AG04449 (cell line): Measurements from ENCODE around the gene BCL2L1.

Experiments
- CTCF ChIA-PET: fragments of 350-600 bp; formaldehyde crosslinking; extraction: SDS; loops from one replicate; lab custom pipeline; 2021; ENCODE audit warnings: antibody characterized with exemption; lab: Yijun Ruan, JAX
- POLR2A ChIA-PET: fragments of 400-600, 350-600 bp; formaldehyde crosslinking; extraction: SDS; loops from one replicate; lab custom pipeline; 2020; ENCODE audit warnings: antibody characterized with exemption, inconsistent platforms; lab: Yijun Ruan, JAX
- DNase-seq: peaks from one replicate; pipeline ENCODE4 v3.0.0-alpha.2; 2010; ENCODE audit warnings: low read depth, low spot score
- H3K4me3 ChIP-seq: 2 replicates; pipeline ENCODE4 v1.5.1; 2011; ENCODE audit warnings: low read depth, mild to moderate bottlenecking, control low read depth, low read length
- TF ChIP-seq, protein P1 (sequence below): IDR thresholded peaks from one replicate; pipeline ENCODE4 v1.5.1; 2011; ENCODE audit warnings: mild to moderate bottlenecking, moderate library complexity, low read length, control low read depth, inconsistent platforms; ENCODE audit not compliant: insufficient read depth; ENCODE audit errors: missing control alignments

BCL2L1 gene

DNA sequence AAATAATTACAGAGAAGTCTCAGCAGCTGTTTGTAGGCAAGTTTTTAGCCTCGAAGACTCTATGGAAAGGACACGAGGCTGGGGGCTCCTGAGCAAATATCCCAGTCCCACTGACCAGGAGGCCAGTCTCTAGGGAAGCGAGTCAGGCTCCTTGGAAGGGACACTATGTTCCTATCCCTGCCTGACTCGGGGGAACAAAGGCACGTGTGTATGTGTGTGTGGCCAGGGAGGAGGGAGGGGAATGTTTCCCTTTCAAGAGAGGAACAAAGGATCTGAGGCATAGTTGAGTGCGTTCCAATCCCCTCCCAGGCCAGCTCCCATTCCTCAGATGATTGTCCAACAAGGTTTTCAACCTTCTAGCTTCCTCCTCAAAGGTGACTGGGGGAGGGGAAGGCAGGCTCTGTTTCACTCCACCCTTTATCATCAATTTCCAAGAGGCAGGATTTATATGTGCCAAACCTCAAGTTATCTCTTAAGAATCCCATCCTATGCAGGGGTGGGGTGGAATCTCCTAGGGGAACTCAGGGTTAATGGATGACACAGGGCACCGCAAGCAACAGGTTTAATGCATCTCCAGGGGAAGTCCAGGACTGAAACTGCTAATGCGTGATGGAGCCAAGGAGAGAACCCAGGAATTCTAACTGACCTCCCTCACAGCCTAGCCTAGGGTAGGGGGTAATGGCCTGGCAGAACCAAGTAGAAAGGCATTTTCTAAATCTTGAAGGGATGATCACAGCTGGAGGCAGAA lies 9.9 kb downstream of the BCL2L1 start:
- DNase-seq, result no peak
- CTCF ChIA-PET, result interaction anchor here (0.7 to 5.3 kb wide), 7 partner anchors 11 to 100 kb away, joined by 3 to 79 read pairs (median 6); partner anchors contain the start of gene BCL2L1
- TF ChIP-seq, protein P1, sequence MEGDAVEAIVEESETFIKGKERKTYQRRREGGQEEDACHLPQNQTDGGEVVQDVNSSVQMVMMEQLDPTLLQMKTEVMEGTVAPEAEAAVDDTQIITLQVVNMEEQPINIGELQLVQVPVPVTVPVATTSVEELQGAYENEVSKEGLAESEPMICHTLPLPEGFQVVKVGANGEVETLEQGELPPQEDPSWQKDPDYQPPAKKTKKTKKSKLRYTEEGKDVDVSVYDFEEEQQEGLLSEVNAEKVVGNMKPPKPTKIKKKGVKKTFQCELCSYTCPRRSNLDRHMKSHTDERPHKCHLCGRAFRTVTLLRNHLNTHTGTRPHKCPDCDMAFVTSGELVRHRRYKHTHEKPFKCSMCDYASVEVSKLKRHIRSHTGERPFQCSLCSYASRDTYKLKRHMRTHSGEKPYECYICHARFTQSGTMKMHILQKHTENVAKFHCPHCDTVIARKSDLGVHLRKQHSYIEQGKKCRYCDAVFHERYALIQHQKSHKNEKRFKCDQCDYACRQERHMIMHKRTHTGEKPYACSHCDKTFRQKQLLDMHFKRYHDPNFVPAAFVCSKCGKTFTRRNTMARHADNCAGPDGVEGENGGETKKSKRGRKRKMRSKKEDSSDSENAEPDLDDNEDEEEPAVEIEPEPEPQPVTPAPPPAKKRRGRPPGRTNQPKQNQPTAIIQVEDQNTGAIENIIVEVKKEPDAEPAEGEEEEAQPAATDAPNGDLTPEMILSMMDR, result no peak
- POLR2A ChIA-PET, result interaction anchor here (0.6 to 2.3 kb wide), 8 partner anchors 7 to 51 kb away, joined by 3 to 12 read pairs (median 4); partner anchors contain the start of gene BCL2L1
- H3K4me3 ChIP-seq, result peak overlapping the region; percentile 43

DNA sequence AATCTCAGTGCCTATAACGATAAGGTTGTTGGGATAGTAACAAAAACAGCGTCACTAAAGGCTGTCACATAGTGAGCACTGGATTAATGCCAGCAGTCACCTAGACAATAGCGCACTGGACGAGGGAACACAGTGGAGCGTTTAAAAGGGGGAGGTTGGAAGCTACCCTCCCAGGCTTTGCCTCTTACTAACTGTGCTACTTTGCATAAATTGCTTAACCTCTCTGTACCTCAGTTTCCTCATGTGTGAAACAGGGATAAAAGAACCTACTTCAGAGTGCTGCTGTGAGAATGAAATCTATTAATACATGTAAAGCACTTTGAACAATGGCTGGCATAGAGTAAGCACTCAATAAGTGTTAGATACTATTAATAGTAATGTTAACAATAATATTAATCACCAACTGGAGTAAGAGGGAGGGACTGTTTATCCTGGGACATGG lies 10.5 kb downstream of the BCL2L1 start:
- ChIA-PET CTCF (interaction anchor here (0.7 to 5.3 kb wide), 7 partner anchors 11 to 99 kb away, joined by 3 to 79 read pairs (median 6); partner anchors contain the start of gene BCL2L1), POLR2A (interaction anchor here (0.6 to 2.1 kb wide), 5 partner anchors 7 to 51 kb away, joined by 3 to 12 read pairs (median 4); no protein-coding TSS in a partner anchor)
- H3K4me3 ChIP-seq, result no peak overlapping the region
- no peak for DNase-seq
- TF ChIP-seq, protein P1, result no peak

DNA sequence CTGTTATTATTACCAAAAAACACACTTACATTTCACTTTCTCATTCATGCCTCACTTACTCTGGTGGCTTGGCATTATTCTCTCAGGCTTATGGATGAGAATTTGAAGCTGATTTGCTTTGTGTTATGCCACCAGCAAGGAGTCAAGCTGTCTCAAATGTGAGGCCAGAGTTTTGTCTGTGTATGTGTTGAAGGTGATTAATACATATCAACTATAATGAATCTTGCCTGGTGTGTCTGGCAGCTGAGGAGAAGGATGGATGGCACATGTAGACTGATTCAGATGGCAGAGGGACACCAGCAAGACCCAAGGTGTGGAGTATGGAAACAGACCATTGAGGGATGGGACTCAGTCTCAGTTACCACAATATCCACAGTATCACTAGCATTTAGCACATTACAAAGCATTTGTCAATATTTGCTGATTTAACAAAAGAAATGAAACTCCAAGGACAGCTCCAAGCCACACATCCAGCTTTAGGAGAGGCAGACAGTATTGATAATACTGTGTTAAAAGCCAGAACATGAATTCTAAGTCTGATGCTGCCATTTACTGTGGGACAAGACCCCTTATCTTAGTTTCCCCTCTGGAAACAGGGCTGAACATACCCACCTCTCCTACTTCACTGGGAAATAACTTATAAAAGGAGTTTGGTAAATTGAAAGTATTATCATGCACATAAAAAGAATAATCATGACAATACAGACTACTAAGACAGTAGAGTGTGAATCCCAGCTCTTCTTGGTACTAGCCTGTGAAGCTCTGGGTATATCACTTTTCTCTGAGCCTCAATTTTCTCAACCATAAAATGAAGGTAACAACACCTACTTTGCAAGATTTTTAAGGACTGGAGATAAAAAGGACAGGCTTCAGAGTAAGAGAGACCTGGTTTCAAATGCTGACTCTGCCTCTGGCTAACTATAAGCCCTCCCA lies 11.2 kb downstream of the BCL2L1 start:
- ChIA-PET POLR2A (interaction anchor here (1.0 to 1.1 kb wide), 2 partner anchors 9 to 50 kb away, joined by 3 read pairs; no protein-coding TSS in a partner anchor), CTCF (interaction anchor here (1.0 to 5.3 kb wide), 5 partner anchors 12 to 99 kb away, joined by 3 to 79 read pairs (median 6); partner anchors contain the start of gene BCL2L1)
- DNase-seq, result no peak
- no peak overlapping the region for H3K4me3 ChIP-seq
- TF ChIP-seq, protein P1, result no peak

DNA sequence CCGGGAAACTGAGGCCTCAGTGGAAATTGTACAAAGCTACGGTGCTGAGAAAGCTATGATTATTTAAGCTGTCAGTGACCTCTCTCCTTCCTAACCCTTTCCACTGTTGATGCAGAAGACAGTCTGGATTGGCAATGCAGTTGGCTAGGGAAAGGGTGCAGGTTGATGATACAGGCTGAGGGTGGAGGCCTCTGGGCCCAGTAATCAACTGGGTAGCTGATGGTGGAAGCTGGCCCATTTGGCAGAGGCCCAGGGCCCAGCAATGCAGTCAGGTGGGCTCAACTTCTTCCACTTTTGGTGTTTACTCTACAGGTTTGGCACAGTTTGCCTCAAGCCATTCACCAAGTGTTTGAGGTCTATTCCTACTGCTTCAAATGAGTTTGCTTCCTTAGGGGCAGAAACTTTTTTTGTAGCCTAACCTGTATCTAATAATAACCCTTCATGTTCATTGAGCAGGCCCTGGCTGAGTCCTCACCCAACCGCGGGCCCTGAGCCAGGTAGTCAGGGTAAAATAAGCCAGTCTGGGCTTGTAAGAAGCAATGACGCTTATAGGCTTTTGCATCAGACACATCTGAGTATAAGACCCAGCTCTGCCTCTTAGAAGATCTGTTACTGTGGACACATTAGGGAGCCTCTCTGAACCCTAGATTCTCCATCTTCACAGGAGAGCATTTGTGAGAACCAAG lies 12.1 kb downstream of the BCL2L1 start:
- TF ChIP-seq, protein P1, result no peak
- DNase-seq, result no peak
- ChIA-PET CTCF (interaction anchor here (1.2 to 5.3 kb wide), 3 partner anchors 9 to 50 kb away, joined by 3 to 79 read pairs (median 18); partner anchors contain the start of gene BCL2L1), POLR2A (no interaction called here)
- H3K4me3 ChIP-seq, result no peak overlapping the region

DNA sequence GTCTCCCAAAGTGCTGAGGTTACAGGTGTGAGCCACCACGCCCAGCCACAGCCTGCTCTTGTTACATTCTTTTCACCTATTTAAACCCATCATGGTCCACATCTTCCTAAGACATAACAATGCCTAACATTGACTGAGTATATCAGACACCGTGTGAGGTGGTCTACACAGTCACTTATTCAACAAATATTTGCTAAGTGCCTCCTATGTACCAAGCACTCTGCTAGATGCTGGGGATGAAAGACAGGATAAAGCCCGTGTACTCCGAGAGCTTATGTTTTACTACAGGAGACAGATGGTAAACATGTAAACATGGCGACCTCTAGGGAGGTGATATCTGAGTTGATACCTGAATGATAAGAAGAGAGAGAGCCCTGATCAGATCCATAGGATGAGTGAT lies 12.7 kb downstream of the BCL2L1 start:
- TF ChIP-seq, protein P1, result no peak
- ChIA-PET POLR2A (no interaction called here), CTCF (interaction anchor here (1.2 to 5.3 kb wide), 3 partner anchors 10 to 49 kb away, joined by 3 to 79 read pairs (median 18); partner anchors contain the start of gene BCL2L1)
- H3K4me3 ChIP-seq, result no peak overlapping the region
- no peak for DNase-seq
